Tibial nerve (tissue), 4 donors: ENCODE results near the gene KRTAP4-6. TPM values are rescaled to one million over a fixed set of nuclear protein-coding genes. Genes with fewer than 3 reads are reported as not detected.
"Not testable (repeated sequence)": the region's sequence is repeated elsewhere in the genome, so short reads cannot be mapped to it uniquely, and the experiment has no call there.

ENCODE experiments used
- DNase-seq, 2 donors: peaks; one replicate each; pipeline ENCODE4 v3.0.0-alpha.2; 2019; ENCODE audit warnings: low spot score in 2 of 2
- H3K27ac ChIP-seq, 4 donors: fragments of 200-600 bp; sonication (generic) in 3 of 4; one replicate each; pipeline ENCODE4 v1.5.1; 2017 to 2019; ENCODE audit warnings: mild to moderate bottlenecking in 1 of 4
- H3K27me3 ChIP-seq, 2 donors: fragments of 200-600 bp; sonication (generic) in 1 of 2; one replicate each; pipeline versions ENCODE4 v1.5.1 to v1.6.0; 2017 to 2019
- H3K36me3 ChIP-seq, 3 donors: fragments of 200-600 bp; sonication (generic); one replicate each; pipeline ENCODE4 v1.5.1; 2018 to 2019
- H3K4me1 ChIP-seq, 4 donors: fragments of 200-600 bp; sonication (generic) in 3 of 4; one replicate each; pipeline ENCODE4 v1.5.1; 2017 to 2019
- H3K4me3 ChIP-seq, 4 donors: fragments of 200-600 bp; sonication (generic) in 3 of 4; one replicate each; pipeline ENCODE4 v1.5.1; 2017 to 2019; ENCODE audit warnings: mild to moderate bottlenecking in 1 of 4, moderate library complexity in 1 of 4
- H3K9me3 ChIP-seq, 4 donors: fragments of 200-600 bp; sonication (generic) in 3 of 4; one replicate each; pipeline ENCODE4 v1.5.1; 2017 to 2019
- CTCF ChIP-seq, 5 experiments: fragments of 200-600 bp in 3 of 5; fragments of 450-650 bp in 2 of 5; sonication (generic) in 3 of 5; IDR thresholded peaks; one replicate each; pipeline ENCODE4 v1.5.1; 2016 to 2019; ENCODE audit warnings: antibody characterized with exemption in 5 of 5, mild to moderate bottlenecking in 3 of 5, moderate library complexity in 2 of 5
- EP300 ChIP-seq, 2 donors: sonication (generic); formaldehyde crosslinking; IDR thresholded peaks; one replicate each; pipeline ENCODE4 v1.6.1; 2017; ENCODE audit warnings: antibody characterized with exemption in 2 of 2, mild to moderate bottlenecking in 1 of 2
- POLR2A ChIP-seq, 2 donors: fragments of 450-650 bp; IDR thresholded peaks; one replicate each; pipeline ENCODE4 v1.6.1; 2017; ENCODE audit warnings: antibody characterized with exemption in 2 of 2, mild to moderate bottlenecking in 2 of 2, moderate library complexity in 2 of 2
- WGBS, 2 donors: methylation state at CpG; one replicate each; pipeline ENCODE4 v1.1.5; 2018; 5-methylcytosine and 5-hydroxymethylcytosine counted together
- total RNA-seq, 4 donors: library from RNA; depleted of rRNA; stranded (reverse); fragments of >200 nt; gene quantifications; one replicate each; pipeline ENCODE4 v1.1.0, GENCODE V29; 2016

The KRTAP4-6 gene
- total RNA-seq: not detected

DNA sequence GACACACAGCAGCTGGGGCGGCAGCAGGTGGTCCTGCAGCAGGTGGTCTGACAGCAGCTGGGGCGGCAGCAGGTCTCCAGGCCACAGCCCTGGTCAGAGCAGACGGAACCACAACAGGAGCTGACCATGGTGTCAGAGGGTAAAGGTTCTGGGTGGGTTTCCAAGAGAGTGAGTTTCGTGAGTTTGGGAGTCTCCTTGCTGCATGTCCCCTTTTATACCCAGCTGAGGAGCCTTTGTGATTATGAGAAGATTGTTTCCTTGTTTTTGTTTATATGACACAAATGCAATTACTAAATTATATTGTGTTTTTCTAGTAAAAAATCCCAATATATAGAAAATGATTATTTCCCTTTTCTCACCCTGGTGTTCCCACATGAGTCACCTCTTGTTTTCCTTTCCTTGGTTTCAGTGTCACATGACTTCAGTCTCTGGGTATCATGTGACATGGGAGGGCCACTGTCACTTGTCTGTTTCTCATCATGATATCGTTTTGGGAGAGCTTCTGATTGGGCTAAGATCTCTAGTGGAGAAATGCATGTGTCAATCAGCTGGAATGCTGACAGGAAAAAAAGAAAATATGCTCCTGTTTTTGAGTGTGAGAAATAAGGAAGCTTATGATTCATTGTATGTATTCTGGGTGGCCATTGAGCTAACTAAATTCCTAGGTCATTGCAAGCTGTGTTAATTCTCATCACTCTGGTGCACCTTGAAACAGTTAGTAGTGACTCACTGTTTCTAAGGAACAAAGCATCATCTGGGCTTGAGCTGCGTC is at the start of gene KRTAP4-6:
Gene KRTAP4-6 (minus strand): TSS at position 185 of the 772 bp plus-strand sequence. CDS start 57 bp downstream, at position 128.
- H3K4me3 ChIP-seq: no peak within 1 kb of the TSS
- TF ChIP-seq EP300 (IDR thresholded peaks at IDR 0.05) (no peak), CTCF (IDR thresholded peaks at IDR 0.05) (no peak)
- no peaks in the 10 kb centered on the region for H3K4me1 ChIP-seq
- no peaks in the 10 kb centered on the region for H3K27me3 ChIP-seq
- DNase-seq: no peak
- no peaks in the 10 kb centered on the region for H3K36me3 ChIP-seq
- 87 to 93% methylated on average over 5 to 6 of the region's 6 CpGs for WGBS, 2 donors
- H3K27ac ChIP-seq: no peak within 1 kb of the TSS
- peaks cover 0 to 31% (median 0%) of the 10 kb centered on the region in 4 donors for H3K9me3 ChIP-seq

- not testable (repeated sequence) for H3K36me3 ChIP-seq, H3K4me3 ChIP-seq, H3K9me3 ChIP-seq, H3K27ac ChIP-seq, H3K4me1 ChIP-seq, H3K27me3 ChIP-seq, DNase-seq
- WGBS, 2 donors: 89 to 100% methylated on average over 1 of the region's 1 CpG
These were observed 49.5 kb upstream of the KRTAP4-6 start, which contains the start of gene KRTAP9-1 for GRCh38 chr17:41189837-41190318. Gene KRTAP9-1 (plus strand): TSS chr17:41189887. CDS start chr17:41189887, 0 bp downstream.

DNA sequence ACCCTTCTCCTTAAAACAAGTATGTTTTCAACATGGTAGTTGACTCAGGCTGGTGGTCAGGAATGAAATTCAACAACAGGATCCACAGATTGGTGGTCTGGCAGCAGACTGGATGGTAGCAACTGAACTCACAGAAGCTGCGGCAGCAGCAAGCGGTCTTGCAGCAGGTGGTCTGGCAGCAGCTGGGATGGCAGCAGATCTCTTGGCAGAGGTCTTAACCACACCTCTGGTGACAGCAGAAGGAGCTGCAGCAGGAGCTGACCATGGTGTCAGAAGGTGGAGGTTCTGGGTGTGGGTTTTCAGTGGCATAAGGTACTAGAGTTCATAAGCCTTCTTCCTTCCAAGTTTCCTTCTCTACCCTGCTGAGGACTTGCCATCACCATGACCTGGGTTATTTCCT is 46.5 kb upstream of the KRTAP4-6 start:
- DNase-seq: no peak
- Histone ChIP-seq H3K27me3 (no peaks in the 10 kb centered on the region), H3K4me3 (no peak overlapping the region), H3K4me1 (no peaks in the 10 kb centered on the region), H3K36me3 (no peaks in the 10 kb centered on the region), H3K9me3 (peaks cover 0 to 7% (median 0%) of the 10 kb centered on the region in 4 donors), H3K27ac (no peak overlapping the region)
- TF ChIP-seq CTCF (IDR thresholded peaks at IDR 0.05) (no peak), EP300 (IDR thresholded peaks at IDR 0.05) (no peak), POLR2A (IDR thresholded peaks at IDR 0.05) (no peak)
- 90 to 92% methylated on average over 2 of the region's 2 CpGs for WGBS, 2 donors

DNA sequence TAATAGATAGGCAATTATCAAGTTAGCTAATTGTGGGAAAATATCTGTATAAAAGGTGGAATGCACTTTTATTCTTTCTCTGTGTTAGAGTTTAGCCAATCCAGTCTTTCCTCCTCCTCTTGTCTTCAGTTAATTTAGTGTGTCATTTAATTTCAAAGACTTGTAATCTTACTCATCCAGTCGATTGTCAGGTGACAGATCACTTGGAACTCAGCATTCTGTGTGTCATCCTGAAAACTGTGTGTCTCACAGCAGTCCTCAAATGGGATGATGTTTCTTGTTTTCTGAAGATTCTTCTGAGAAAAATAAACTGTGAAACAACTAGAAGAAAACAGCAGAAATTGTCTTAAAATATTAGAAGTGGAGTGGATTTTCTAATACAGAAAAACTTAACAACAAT is 44.7 kb upstream of the KRTAP4-6 start:
- WGBS, 2 donors: 61 to 76% methylated on average over 1 of the region's 1 CpG
- no peak for DNase-seq
- TF ChIP-seq POLR2A (IDR thresholded peaks at IDR 0.05) (no peak), EP300 (IDR thresholded peaks at IDR 0.05) (no peak), CTCF (IDR thresholded peaks at IDR 0.05) (no peak)
- no peaks in the 10 kb centered on the region for H3K27me3 ChIP-seq
- H3K9me3 ChIP-seq: peaks cover 0 to 7% (median 0%) of the 10 kb centered on the region in 4 donors
- H3K4me3 ChIP-seq: no peak overlapping the region
- H3K36me3 ChIP-seq: no peaks in the 10 kb centered on the region
- H3K4me1 ChIP-seq: no peaks in the 10 kb centered on the region
- H3K27ac ChIP-seq: no peak overlapping the region

DNA sequence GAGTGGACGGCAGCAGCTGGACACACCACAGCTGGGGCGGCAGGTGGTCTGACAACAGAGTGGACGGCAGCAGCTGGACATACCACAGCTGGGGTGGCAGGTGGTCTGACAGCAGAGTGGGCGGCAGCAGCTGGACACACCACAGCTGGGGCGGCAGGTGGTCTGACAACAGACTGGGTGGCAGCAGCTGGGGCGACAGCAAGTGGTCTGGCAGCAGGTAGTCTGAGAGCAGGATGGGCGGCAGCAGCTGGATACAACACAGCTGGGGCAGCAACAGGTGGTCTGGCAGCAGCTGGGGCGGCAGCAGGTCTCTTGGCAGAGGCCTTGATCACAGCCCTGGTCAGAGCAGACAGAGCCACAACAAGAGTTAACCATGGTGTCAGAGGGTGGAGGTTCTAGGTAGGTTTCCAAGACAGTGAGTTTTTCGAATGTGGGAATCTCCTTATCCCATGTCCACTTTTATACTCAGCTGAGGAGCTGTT is 44.2 kb upstream of the KRTAP4-6 start, which contains the start of gene KRTAP4-1:
Gene KRTAP4-1 (minus strand): TSS at position 432 of the 482 bp plus-strand sequence. CDS start 57 bp downstream, at position 375.
- TF ChIP-seq CTCF (IDR thresholded peaks at IDR 0.05): no peak
- TF ChIP-seq POLR2A (IDR thresholded peaks at IDR 0.05): no peak
- TF ChIP-seq EP300 (IDR thresholded peaks at IDR 0.05): no peak
- 73 to 74% methylated on average over 7 to 9 of the region's 9 CpGs for WGBS, 2 donors
- H3K27me3 ChIP-seq: no peaks in the 10 kb centered on the region

More for the DNA sequence above, 44.2 kb upstream of the KRTAP4-6 start, which contains the start of gene KRTAP4-1:
- Histone ChIP-seq H3K4me3 (no peak within 1 kb of the TSS), H3K9me3 (peaks cover 0 to 7% (median 0%) of the 10 kb centered on the region in 4 donors), H3K27ac (no peak within 1 kb of the TSS), H3K4me1 (no peaks in the 10 kb centered on the region), H3K36me3 (no peaks in the 10 kb centered on the region)
- DNase-seq: no peak
